Lung (tissue), 12 donors: ENCODE measurements around the gene NCAM1. TPM values are rescaled to one million over a fixed set of nuclear protein-coding genes. Genes with fewer than 3 reads are reported as not detected.

Source experiments
- ATAC-seq: fragments of 200-7000 bp; cut with Tn5 transposase; one replicate; pipeline ENCODE4 v1.9.1; 2020; ENCODE audit warnings: moderate number of reproducible peaks; ENCODE audit not compliant: insufficient read depth, low FRiP score
- DNase-seq, 3 donors: peaks; one replicate each; pipeline ENCODE4 v3.0.0-alpha.2; 2013 to 2017
- H3K27ac ChIP-seq, 2 donors: one replicate each; pipeline ENCODE4 v1.5.1; 2013; ENCODE audit warnings: mild to moderate bottlenecking in 2 of 2, moderate library complexity in 2 of 2, control low read depth in 1 of 2, inconsistent platforms in 1 of 2, low read depth in 1 of 2, low read length in 1 of 2
- H3K27me3 ChIP-seq, 3 donors: one replicate each; pipeline ENCODE4 v1.5.1; 2013; ENCODE audit warnings: low read length in 2 of 3; ENCODE audit not compliant: control insufficient read depth in 3 of 3, insufficient read depth in 3 of 3
- H3K36me3 ChIP-seq, 4 donors: one replicate each; pipeline ENCODE4 v1.5.1; 2013; ENCODE audit warnings: low read length in 4 of 4, mild to moderate bottlenecking in 1 of 4, moderate library complexity in 1 of 4; ENCODE audit not compliant: control insufficient read depth in 4 of 4, insufficient read depth in 4 of 4
- H3K4me1 ChIP-seq, 5 donors: one replicate each; pipeline ENCODE4 v1.5.1; 2013; ENCODE audit warnings: low read length in 5 of 5, mild to moderate bottlenecking in 2 of 5, moderate library complexity in 1 of 5; ENCODE audit not compliant: control insufficient read depth in 5 of 5, insufficient read depth in 5 of 5
- H3K4me3 ChIP-seq: one replicate; pipeline ENCODE4 v1.5.1; 2013; ENCODE audit warnings: mild to moderate bottlenecking, control low read depth, moderate library complexity
- H3K9ac ChIP-seq, 2 donors: one replicate each; pipeline ENCODE4 v1.5.1; 2013; ENCODE audit warnings: low read length in 2 of 2, control low read depth in 1 of 2; ENCODE audit not compliant: insufficient read depth in 1 of 2
- H3K9me3 ChIP-seq, 4 donors: one replicate each; pipeline ENCODE4 v1.5.1; 2013; ENCODE audit warnings: low read length in 3 of 4, mild to moderate bottlenecking in 1 of 4, moderate library complexity in 1 of 4; ENCODE audit not compliant: control insufficient read depth in 4 of 4, insufficient read depth in 3 of 4
- CTCF ChIP-seq: IDR thresholded peaks from 2 replicates; pipeline ENCODE4 v1.5.1; 2012; ENCODE audit warnings: mild to moderate bottlenecking; ENCODE audit errors: control extremely low read depth, extremely low read depth
- WGBS, 2 donors: extraction: QIAGEN DNeasy Blood & Tissue Kit; methylation state at CpG; one replicate each; pipeline ENCODE4 v1.1.7; 2013; 5-methylcytosine and 5-hydroxymethylcytosine counted together
- polyA plus RNA-seq, 2 donors: library from polyadenylated mRNA; stranded (reverse); fragments of 200-250 nt; gene quantifications; one replicate each; pipeline ENCODE4 v1.2.1, GENCODE V29; 2013
- total RNA-seq, 2 donors: library from RNA; depleted of rRNA in 1 of 2; stranded (reverse); fragments of >200 nt in 1 of 2; gene quantifications; one replicate each; pipeline ENCODE4 v1.2.1, GENCODE V29; 2014 to 2021
- donor health status: control.
- donor health status: control.
- donor health status: Bipolar disorder and iron deficiency.
- donor health status: healthy.
- donor health status: DM: yes; HTN: yes; CAD: no.

Gene NCAM1
- total and polyA plus RNA-seq, 4 donors, result 0.28 to 36.5 (median 2.4) TPM

- Histone ChIP-seq H3K27ac (no peak overlapping the region), H3K4me1 (peaks cover 0 to 2% (median 0%) of the 10 kb centered on the region in 5 donors), H3K9ac (no peak overlapping the region), H3K36me3 (peaks cover 0 to 2% (median 0%) of the 10 kb centered on the region in 4 donors), H3K27me3 (no peaks in the 10 kb centered on the region), H3K4me3 (no peak overlapping the region), H3K9me3 (no peaks in the 10 kb centered on the region)
- WGBS, 2 donors, result 78% methylated on average over 5 of the region's 5 CpGs
- TF ChIP-seq CTCF, result no peak
- ATAC-seq, result no peak
- no peak for DNase-seq
These were observed 292.2 kb downstream of the NCAM1 start for GRCh38 chr11:113253406-113253805.

GRCh38 chr11:113255096-113255495 lies 293.9 kb downstream of the NCAM1 start:
- Histone ChIP-seq H3K27me3 (no peaks in the 10 kb centered on the region), H3K27ac (no peak overlapping the region), H3K36me3 (peaks cover 0 to 2% (median 0%) of the 10 kb centered on the region in 4 donors), H3K9me3 (no peaks in the 10 kb centered on the region), H3K4me1 (peaks cover 0 to 2% (median 0%) of the 10 kb centered on the region in 5 donors), H3K4me3 (no peak overlapping the region), H3K9ac (no peak overlapping the region)
- DNase-seq (no peak), ATAC-seq (no peak)
- TF ChIP-seq CTCF, result no peak
- WGBS, 2 donors, result 57 to 77% methylated on average over 4 of the region's 4 CpGs

- no peaks in the 10 kb centered on the region for H3K27me3 ChIP-seq
- peak overlapping the region in 1 of 2 donors; percentile 28 for H3K27ac ChIP-seq
- no peak overlapping the region for H3K9ac ChIP-seq
- no peak overlapping the region for H3K4me3 ChIP-seq
- H3K9me3 ChIP-seq, result no peaks in the 10 kb centered on the region
- peaks cover 0 to 2% (median 0%) of the 10 kb centered on the region in 5 donors for H3K4me1 ChIP-seq
- TF ChIP-seq CTCF, result no peak
- DNase-seq (no peak), ATAC-seq (no peak)
- 86 to 92% methylated on average over 6 of the region's 6 CpGs for WGBS, 2 donors
- peaks cover 0 to 7% (median 4%) of the 10 kb centered on the region in 4 donors for H3K36me3 ChIP-seq
These were observed 294.5 kb downstream of the NCAM1 start for GRCh38 chr11:113255741-113256140.
